AG10803 (cell line): ENCODE data around the gene ARHGAP9.
"Not testable (repeated sequence)": the region's sequence is repeated elsewhere in the genome, so short reads cannot be mapped to it uniquely, and the experiment has no call there.

Experiments used
- DNase-seq: peaks from one replicate; pipeline ENCODE4 v3.0.0; 2010; ENCODE audit warnings: low read depth
- H3K4me3 ChIP-seq: 2 replicates; pipeline ENCODE4 v1.5.1; 2011; ENCODE audit warnings: mild to moderate bottlenecking, low read length, control low read depth
- TF ChIP-seq, protein P1 (sequence below): conservative IDR thresholded peaks from 2 replicates; pipeline ENCODE4 v1.5.1; 2011; ENCODE audit warnings: mild to moderate bottlenecking, low read length, control low read depth, inconsistent platforms

Gene ARHGAP9

DNA sequence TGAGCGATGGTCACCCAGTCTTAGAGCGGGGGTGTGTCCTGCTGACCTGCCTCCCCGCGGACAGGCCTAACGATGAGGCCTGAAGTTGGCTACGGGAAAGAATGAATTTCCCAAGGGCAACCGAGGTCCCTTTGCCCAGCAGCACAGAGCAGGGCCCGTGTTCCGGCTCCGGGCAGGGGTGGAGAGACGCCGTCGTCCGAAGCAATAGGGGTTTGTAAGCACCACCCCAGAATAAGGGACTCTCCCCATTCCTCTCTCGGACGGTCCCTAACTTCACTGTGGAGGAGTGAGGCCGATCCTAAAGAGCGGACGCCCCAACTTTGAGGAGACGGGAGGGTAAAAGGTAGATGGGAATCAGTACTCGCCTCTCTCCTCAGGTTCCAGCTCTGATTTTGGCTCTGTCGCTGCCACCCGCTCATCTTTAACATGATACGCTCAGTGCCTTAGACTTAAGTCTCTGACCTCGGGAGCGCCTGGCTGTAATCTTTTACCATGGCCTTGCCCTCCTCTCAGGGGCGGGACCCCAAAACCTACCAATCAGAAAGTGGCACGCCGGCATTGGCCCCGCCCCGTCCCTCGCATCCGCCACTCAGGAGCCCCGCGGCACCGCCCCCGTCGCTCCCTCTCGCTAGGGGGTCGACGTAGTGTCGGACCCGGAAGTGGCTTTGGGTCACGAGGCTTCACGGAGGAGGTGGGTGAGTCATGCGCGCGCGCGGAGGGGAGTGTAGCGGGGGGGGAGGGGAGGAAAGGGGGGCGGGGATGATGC lies 40.6 kb upstream of the ARHGAP9 start, which contains the start of gene DDIT3:
Gene DDIT3, minus strand, starts transcription at position 462 of the 766 bp plus-strand sequence. CDS start 3,108 bp downstream, outside the sequence.
- DNase-seq, result peak; percentile 99
- TF ChIP-seq, protein P1, sequence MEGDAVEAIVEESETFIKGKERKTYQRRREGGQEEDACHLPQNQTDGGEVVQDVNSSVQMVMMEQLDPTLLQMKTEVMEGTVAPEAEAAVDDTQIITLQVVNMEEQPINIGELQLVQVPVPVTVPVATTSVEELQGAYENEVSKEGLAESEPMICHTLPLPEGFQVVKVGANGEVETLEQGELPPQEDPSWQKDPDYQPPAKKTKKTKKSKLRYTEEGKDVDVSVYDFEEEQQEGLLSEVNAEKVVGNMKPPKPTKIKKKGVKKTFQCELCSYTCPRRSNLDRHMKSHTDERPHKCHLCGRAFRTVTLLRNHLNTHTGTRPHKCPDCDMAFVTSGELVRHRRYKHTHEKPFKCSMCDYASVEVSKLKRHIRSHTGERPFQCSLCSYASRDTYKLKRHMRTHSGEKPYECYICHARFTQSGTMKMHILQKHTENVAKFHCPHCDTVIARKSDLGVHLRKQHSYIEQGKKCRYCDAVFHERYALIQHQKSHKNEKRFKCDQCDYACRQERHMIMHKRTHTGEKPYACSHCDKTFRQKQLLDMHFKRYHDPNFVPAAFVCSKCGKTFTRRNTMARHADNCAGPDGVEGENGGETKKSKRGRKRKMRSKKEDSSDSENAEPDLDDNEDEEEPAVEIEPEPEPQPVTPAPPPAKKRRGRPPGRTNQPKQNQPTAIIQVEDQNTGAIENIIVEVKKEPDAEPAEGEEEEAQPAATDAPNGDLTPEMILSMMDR, result no peak
- H3K4me3 ChIP-seq, result peak within 1 kb of the TSS; percentile 100

DNA sequence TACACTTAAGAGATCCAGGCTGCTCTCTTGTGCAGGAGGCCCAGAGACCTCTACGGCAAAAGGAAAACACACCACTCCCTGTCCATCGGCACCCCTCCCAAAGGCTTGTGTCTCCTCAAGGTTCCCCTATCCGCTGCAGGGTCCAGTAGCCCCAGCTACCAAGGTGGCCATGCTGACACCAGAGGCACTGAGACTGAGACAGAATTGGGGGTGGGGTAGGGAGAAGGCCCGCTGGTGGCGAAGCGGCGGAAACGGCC lies 40.1 kb upstream of the ARHGAP9 start:
- TF ChIP-seq, protein P1, result no peak
- peak overlapping the region; percentile 100 for H3K4me3 ChIP-seq
- DNase-seq, result no peak

DNA sequence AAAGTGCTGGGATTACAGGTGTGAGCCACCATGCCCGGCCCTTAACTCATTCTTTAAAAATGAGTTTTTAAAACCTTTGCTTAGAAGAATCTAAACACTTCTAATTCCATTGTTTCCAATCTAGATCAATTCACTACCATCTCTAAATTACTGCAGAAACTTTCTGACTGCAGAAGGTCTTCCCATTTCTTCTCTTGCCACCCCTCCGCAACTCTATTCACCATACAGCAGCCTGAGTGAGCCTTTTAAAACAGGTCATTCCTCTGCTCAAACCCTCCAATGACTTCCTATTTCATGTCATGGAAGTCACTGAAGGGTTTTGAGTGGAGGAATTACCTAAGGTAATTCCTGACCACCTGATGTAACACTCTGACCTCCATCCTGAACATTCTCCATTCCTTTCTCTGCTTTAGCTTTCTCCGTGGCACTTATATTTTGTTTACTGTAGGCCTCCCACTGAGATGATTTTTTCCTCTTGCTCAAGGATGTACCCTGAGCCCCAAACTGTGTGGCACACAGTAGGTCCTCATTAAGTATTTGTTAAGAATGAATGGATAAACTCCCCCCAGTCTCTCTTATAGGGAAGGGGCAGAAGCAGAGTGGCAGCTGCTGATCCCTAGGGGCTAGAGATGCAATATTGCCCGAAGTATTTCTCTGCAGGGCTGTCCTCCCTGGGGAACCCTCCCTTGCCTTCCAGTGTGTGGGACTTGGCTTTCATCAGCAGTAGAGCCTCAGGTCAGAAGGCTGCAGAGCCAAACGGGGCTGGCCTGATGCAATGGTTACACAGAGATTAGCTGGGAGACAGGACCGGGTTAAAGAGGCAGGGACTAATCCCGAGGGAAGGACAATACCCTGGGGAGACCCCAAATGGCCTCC lies 39.5 kb upstream of the ARHGAP9 start:
- peak; percentile 68 for DNase-seq
- peak overlapping the region; percentile 100 for H3K4me3 ChIP-seq
- TF ChIP-seq, protein P1, result no peak

DNA sequence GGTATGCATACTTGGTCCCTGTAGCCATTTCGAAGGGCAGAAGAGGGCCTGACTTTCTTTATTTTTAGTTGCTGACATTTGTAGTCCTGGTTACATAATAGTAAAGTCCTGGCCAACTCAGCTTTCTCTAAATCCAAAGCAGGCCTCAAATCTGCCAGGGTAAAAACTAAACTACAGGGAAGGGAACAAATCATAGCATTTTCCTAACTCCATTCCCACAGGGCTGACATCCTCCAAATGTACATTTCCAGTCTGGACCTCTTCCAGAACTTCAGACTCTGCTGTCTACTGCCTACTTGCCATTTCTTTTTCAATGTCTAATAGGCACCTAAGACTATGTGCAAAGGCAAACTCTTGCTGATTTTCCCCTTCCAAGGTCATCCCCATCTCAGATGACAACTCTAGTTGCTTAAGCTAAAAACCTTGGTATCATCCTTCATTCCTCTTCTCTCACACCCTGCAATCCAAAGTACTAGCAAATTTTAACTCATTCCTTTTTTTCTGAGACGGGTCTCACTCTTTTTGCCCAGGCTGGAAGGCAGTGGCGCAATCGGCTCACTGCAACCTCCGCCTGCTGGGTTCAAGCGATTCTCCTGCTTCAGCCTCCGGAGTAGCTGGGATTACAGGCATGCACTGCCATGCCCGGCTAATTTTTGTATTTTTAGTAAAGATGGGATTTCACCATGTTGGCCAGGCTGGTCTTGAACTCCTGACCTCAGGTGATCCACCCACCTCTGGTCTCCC lies 38.7 kb upstream of the ARHGAP9 start:
- TF ChIP-seq, protein P1, result no peak
- DNase-seq, result peak; percentile 47
- H3K4me3 ChIP-seq, result peak overlapping the region; percentile 100

DNA sequence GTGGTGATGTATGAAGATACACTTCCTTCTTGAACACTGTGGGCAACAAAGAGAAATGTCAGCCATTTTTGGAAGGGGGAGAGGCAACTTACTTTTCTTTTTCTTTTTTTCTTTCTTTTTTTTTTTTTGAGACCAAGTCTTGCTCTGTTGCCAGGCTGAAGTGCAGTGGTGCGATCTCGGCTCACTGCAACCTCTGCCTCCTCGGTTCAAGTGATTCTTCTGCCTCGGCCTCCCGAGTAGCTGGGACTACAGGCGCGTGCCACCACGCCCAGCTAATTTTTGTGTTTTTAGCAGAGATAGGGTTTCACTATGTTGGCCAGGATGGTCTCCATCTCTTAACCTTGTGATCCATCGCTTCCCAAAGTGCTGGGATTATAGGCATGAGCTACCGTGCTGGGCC lies 38.1 kb upstream of the ARHGAP9 start:
- H3K4me3 ChIP-seq, result peak overlapping the region; percentile 100
- not testable (repeated sequence) for DNase-seq

DNA sequence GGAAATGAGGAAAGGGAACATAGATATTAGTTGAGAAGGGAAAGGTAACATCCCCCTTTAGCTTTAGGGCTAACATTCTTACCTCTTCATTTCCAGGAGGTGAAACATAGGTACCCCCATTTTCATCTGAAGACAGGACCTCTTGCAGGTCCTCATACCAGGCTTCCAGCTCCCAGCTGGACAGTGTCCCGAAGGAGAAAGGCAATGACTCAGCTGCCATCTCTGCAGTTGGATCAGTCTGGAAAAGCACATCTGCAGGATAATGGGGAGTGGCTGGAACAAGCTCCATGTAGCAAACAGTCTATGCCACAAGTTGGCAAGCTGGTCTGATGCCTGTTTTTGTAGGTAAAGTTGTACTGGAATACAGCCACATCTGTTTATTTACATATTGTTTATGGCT lies 37.5 kb upstream of the ARHGAP9 start:
- H3K4me3 ChIP-seq, result peak overlapping the region; percentile 100; the same call in 1 of the 2 replicates
- DNase-seq, result peak; percentile 80
- TF ChIP-seq, protein P1, result no peak

DNA sequence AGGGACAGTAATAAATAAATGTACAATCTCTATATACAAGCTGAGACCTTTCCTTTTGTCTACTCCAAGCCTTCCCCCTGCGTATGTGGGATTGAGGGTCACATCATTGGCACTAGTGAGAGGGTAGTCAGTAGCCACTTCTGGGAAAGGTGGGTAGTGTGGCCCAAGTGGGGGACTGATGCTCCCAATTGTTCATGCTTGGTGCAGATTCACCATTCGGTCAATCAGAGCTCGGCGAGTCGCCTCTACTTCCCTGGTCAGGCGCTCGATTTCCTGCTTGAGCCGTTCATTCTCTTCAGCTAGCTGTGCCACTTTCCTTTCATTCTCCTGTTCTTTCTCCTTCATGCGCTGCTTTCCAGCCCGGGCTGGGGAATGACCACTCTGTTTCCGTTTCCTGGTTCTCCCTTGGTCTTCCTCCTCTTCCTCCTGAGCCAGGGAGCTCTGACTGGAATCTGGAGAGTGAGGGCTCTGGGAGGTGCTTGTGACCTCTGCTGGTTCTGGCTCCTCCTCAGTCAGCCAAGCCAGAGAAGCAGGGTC lies 37.0 kb upstream of the ARHGAP9 start:
- DNase-seq, result no peak
- TF ChIP-seq, protein P1, result no peak
- H3K4me3 ChIP-seq, result no peak overlapping the region; the same call in 1 of the 2 replicates
